ENCODE data around the gene PAM16. TPM values are rescaled to one million over a fixed set of nuclear protein-coding genes. Genes with fewer than 3 reads are reported as not detected.

Gene PAM16
- polyA plus RNA-seq, 1 donor from 2014 or later: 40.4 TPM

GRCh38 chr16:4386951-4387565 is 35.9 kb upstream of the PAM16 start:
- H3K27ac Mint-ChIP-seq: peak overlapping the region in 1 of 3 donors; percentile 89
- peaks cover 5% of the 10 kb centered on the region for H3K36me3 Mint-ChIP-seq
- no peaks in the 10 kb centered on the region for H3K9me3 Mint-ChIP-seq
- no peaks in the 10 kb centered on the region for H3K4me1 Mint-ChIP-seq
- H3K4me3 Mint-ChIP-seq: no peak overlapping the region
- no peaks in the 10 kb centered on the region for H3K27me3 Mint-ChIP-seq

- Mint-ChIP-seq H3K4me3 (no peak overlapping the region), H3K27ac (peak overlapping the region in 1 of 3 donors; percentile 89), H3K27me3 (no peaks in the 10 kb centered on the region), H3K4me1 (no peaks in the 10 kb centered on the region), H3K9me3 (no peaks in the 10 kb centered on the region), H3K36me3 (peaks cover 5% of the 10 kb centered on the region)
Observed at GRCh38 chr16:4386451-4386805, 35.3 kb upstream of the PAM16 start.

- peak overlapping the region in 1 of 3 donors; percentile 89 for H3K27ac Mint-ChIP-seq
- H3K4me1 Mint-ChIP-seq: no peaks in the 10 kb centered on the region
- peak overlapping the region in 1 of 4 donors; percentile 29 for H3K4me3 Mint-ChIP-seq
- no peaks in the 10 kb centered on the region for H3K9me3 Mint-ChIP-seq
- no peaks in the 10 kb centered on the region for H3K27me3 Mint-ChIP-seq
- H3K36me3 Mint-ChIP-seq: peaks cover 5% of the 10 kb centered on the region
Observed at GRCh38 chr16:4385789-4386450, 34.8 kb upstream of the PAM16 start.

GRCh38 chr16:4385066-4385788 is 34.1 kb upstream of the PAM16 start:
- H3K9me3 Mint-ChIP-seq: no peaks in the 10 kb centered on the region
- peak overlapping the region in 1 of 3 donors; percentile 89 for H3K27ac Mint-ChIP-seq
- no peaks in the 10 kb centered on the region for H3K4me1 Mint-ChIP-seq
- peak overlapping the region in 1 of 4 donors; percentile 29 for H3K4me3 Mint-ChIP-seq
- peaks cover 5% of the 10 kb centered on the region for H3K36me3 Mint-ChIP-seq
- no peaks in the 10 kb centered on the region for H3K27me3 Mint-ChIP-seq

- Mint-ChIP-seq H3K27ac (peak overlapping the region in 1 of 3 donors; percentile 31), H3K36me3 (peaks cover 5% of the 10 kb centered on the region), H3K9me3 (no peaks in the 10 kb centered on the region), H3K4me3 (no peak overlapping the region), H3K4me1 (no peaks in the 10 kb centered on the region), H3K27me3 (no peaks in the 10 kb centered on the region)
Observed at GRCh38 chr16:4384509-4384942, 33.4 kb upstream of the PAM16 start.

GRCh38 chr16:4383591-4384444 is 32.7 kb upstream of the PAM16 start:
- peaks cover 5% of the 10 kb centered on the region for H3K36me3 Mint-ChIP-seq
- no peaks in the 10 kb centered on the region for H3K9me3 Mint-ChIP-seq
- peak overlapping the region in 1 of 4 donors; percentile 52 for H3K4me3 Mint-ChIP-seq
- H3K27ac Mint-ChIP-seq: peak overlapping the region in 1 of 3 donors; percentile 87
- no peaks in the 10 kb centered on the region for H3K27me3 Mint-ChIP-seq
- H3K4me1 Mint-ChIP-seq: no peaks in the 10 kb centered on the region

- Mint-ChIP-seq H3K9me3 (no peaks in the 10 kb centered on the region), H3K4me1 (no peaks in the 10 kb centered on the region), H3K4me3 (peak overlapping the region in 3 of 4 donors; percentile 17 to 52 (median 28)), H3K27ac (peak overlapping the region in 2 of 3 donors; percentile 84 to 87), H3K36me3 (peaks cover 7% of the 10 kb centered on the region), H3K27me3 (no peaks in the 10 kb centered on the region)
Observed at GRCh38 chr16:4382795-4383357, 31.8 kb upstream of the PAM16 start.

GRCh38 chr16:4381935-4382794 is 31.0 kb upstream of the PAM16 start:
- Mint-ChIP-seq H3K9me3 (no peaks in the 10 kb centered on the region), H3K27ac (peak overlapping the region in 2 of 3 donors; percentile 87), H3K4me1 (no peaks in the 10 kb centered on the region), H3K4me3 (peak overlapping the region in 1 of 4 donors; percentile 28), H3K36me3 (peaks cover 9% of the 10 kb centered on the region), H3K27me3 (no peaks in the 10 kb centered on the region)

- Mint-ChIP-seq H3K4me3 (peak overlapping the region in 1 of 4 donors; percentile 68), H3K9me3 (no peaks in the 10 kb centered on the region), H3K27ac (peak overlapping the region in 1 of 3 donors; percentile 87), H3K36me3 (peaks cover 9% of the 10 kb centered on the region), H3K4me1 (no peaks in the 10 kb centered on the region), H3K27me3 (no peaks in the 10 kb centered on the region)
Observed at GRCh38 chr16:4381072-4381934, 30.2 kb upstream of the PAM16 start.

GRCh38 chr16:4380119-4381063 is 29.3 kb upstream of the PAM16 start:
- peak overlapping the region; percentile 67 to 79 (median 78) for H3K27ac Mint-ChIP-seq
- H3K36me3 Mint-ChIP-seq: peaks cover 5% of the 10 kb centered on the region
- peaks cover 0 to 2% (median 0%) of the 10 kb centered on the region in 3 donors for H3K4me1 Mint-ChIP-seq
- no peaks in the 10 kb centered on the region for H3K9me3 Mint-ChIP-seq
- H3K27me3 Mint-ChIP-seq: no peaks in the 10 kb centered on the region
- peak overlapping the region in 3 of 4 donors; percentile 16 to 76 (median 37) for H3K4me3 Mint-ChIP-seq

GRCh38 chr16:4378999-4379690 is 28.0 kb upstream of the PAM16 start:
- Mint-ChIP-seq H3K27me3 (no peaks in the 10 kb centered on the region), H3K9me3 (no peaks in the 10 kb centered on the region), H3K27ac (peak overlapping the region in 1 of 3 donors; percentile 74), H3K4me1 (peaks cover 0 to 5% (median 0%) of the 10 kb centered on the region in 3 donors), H3K36me3 (peaks cover 5% of the 10 kb centered on the region), H3K4me3 (no peak overlapping the region)
